PC-3 (cell line): ENCODE results near the gene TENM4. TPM values are rescaled to one million over a fixed set of nuclear protein-coding genes. Genes with fewer than 3 reads are reported as not detected.

Experiments
- ATAC-seq: fragments of 200-7000 bp; cut with Tn5 transposase; 2 replicates; pipeline ENCODE4 v1.9.1; 2020; ENCODE audit warnings: mild to moderate bottlenecking, moderate library complexity
- BruUV-seq: library from RNA; stranded (reverse); fragments of 400-500 nt; replicated peaks from 2 replicates; lab custom pipeline; 2021; lab: Mats Ljungman, UMichigan
- CTCF ChIA-PET: fragments of 300-600 bp; sonication (Branson Sonifier 250); formaldehyde crosslinking; loops from one replicate; lab custom pipeline; 2022; ENCODE audit warnings: antibody characterized with exemption; lab: Charles Lee
- POLR2A ChIA-PET: fragments of 300-600 bp; sonication (Branson Sonifier 250); formaldehyde crosslinking; loops from one replicate; lab custom pipeline; 2022; ENCODE audit warnings: antibody characterized with exemption; ENCODE audit not compliant: unreplicated experiment; lab: Charles Lee
- DNase-seq: peaks from one replicate; pipeline ENCODE4 v3.0.0-alpha.2; 2015
- H2AFZ ChIP-seq: fragments of 300-600 bp; sonication (generic); 2 replicates; pipeline ENCODE4 v1.6.0; 2016; ENCODE audit warnings: antibody characterized with exemption, low read length
- H3F3A ChIP-seq: fragments of 300-600 bp; sonication (generic); one replicate; pipeline ENCODE4 v1.6.0; 2017; ENCODE audit warnings: antibody characterized with exemption, low read length, control low read depth, mild to moderate bottlenecking; ENCODE audit not compliant: unreplicated experiment
- H3K27ac ChIP-seq: fragments of 300-600 bp; sonication (generic); 2 replicates; pipeline ENCODE4 v1.5.1; 2016; ENCODE audit warnings: mild to moderate bottlenecking, low read length
- H3K27me3 ChIP-seq: fragments of 300-600 bp; sonication (generic); 2 replicates; pipeline ENCODE4 v1.6.1; 2016; ENCODE audit warnings: low read length, mixed read lengths
- H3K36me3 ChIP-seq: fragments of 300-600 bp; sonication (generic); 2 replicates; pipeline ENCODE4 v1.6.1; 2016; ENCODE audit warnings: low read depth, mixed run types, low read length, mixed read lengths
- H3K4me1 ChIP-seq: fragments of 300-600 bp; sonication (generic); 2 replicates; pipeline ENCODE4 v1.5.1; 2016; ENCODE audit warnings: low read length; ENCODE audit not compliant: insufficient read depth
- H3K4me2 ChIP-seq: fragments of 300-600 bp; sonication (generic); 2 replicates; pipeline ENCODE4 v1.6.0; 2016; ENCODE audit warnings: low read length
- H3K4me3 ChIP-seq: fragments of 300-600 bp; sonication (generic); 2 replicates; pipeline ENCODE4 v1.5.1; 2016; ENCODE audit warnings: mild to moderate bottlenecking, low read length, mixed read lengths
- H3K79me2 ChIP-seq: fragments of 300-600 bp; sonication (generic); 2 replicates; pipeline ENCODE4 v1.6.1; 2017; ENCODE audit warnings: low read length, mixed read lengths
- H3K9ac ChIP-seq: fragments of 300-600 bp; sonication (generic); 2 replicates; pipeline ENCODE4 v1.6.0; 2016; ENCODE audit warnings: mild to moderate bottlenecking, low read length
- H3K9me2 ChIP-seq: fragments of 300-600 bp; sonication (generic); replicated peaks from 2 replicates; pipeline ENCODE4 v1.6.1; 2016; ENCODE audit warnings: mixed run types, low read length, mixed read lengths
- H3K9me3 ChIP-seq: fragments of 300-600 bp; sonication (generic); 2 replicates; pipeline ENCODE4 v1.6.1; 2016; ENCODE audit warnings: low read length, mixed read lengths
- H4K20me1 ChIP-seq: fragments of 300-600 bp; sonication (generic); 2 replicates; pipeline ENCODE4 v1.6.1; 2016; ENCODE audit warnings: low read length, mixed read lengths
- CTCF ChIP-seq: fragments of 300-600 bp; sonication (generic); conservative IDR thresholded peaks from 2 replicates; pipeline ENCODE4 v1.5.1; 2017; ENCODE audit warnings: antibody characterized with exemption, low read depth, mild to moderate bottlenecking, low read length
- EZH2 ChIP-seq: fragments of 300-600 bp; sonication (generic); IDR thresholded peaks from one replicate; pipeline ENCODE4 v1.6.1; 2017; ENCODE audit warnings: antibody characterized with exemption, mild to moderate bottlenecking, low read length; ENCODE audit not compliant: unreplicated experiment
- EZH2phosphoT487 ChIP-seq: fragments of 300-600 bp; sonication (generic); IDR thresholded peaks from 2 replicates; pipeline ENCODE4 v1.6.1; 2018; ENCODE audit warnings: mild to moderate bottlenecking, antibody characterized with exemption, low read length, borderline replicate concordance
- intact Hi-C: fragments of 100-400 bp; cut with micrococcal nuclease; formaldehyde crosslinking; loops from 2 replicates; pipeline ENCODE4 v1.9.0; 2023
- total RNA-seq: library from RNA; depleted of rRNA; stranded (reverse); fragments of >200 nt; gene quantifications from 2 replicates; pipeline ENCODE4 v1.2.3, GENCODE V29; 2014

TENM4 gene
- total RNA-seq, 1 experiment from 2014 or later = 19.7 TPM

- H3K36me3 ChIP-seq = no peaks in the 10 kb centered on the region
- H3K4me1 ChIP-seq = peaks cover 18% of the 10 kb centered on the region
- no peaks in the 10 kb centered on the region for H4K20me1 ChIP-seq
- no peak overlapping the region for H2AFZ ChIP-seq
- no peaks in the 10 kb centered on the region for H3F3A ChIP-seq
- ChIA-PET POLR2A (no interaction called here), CTCF (no interaction called here)
- H3K9me3 ChIP-seq = no peaks in the 10 kb centered on the region
- H3K9me2 ChIP-seq = no peaks in the 10 kb centered on the region
- no peak overlapping the region for H3K4me2 ChIP-seq
- H3K4me3 ChIP-seq = no peak overlapping the region
- intact Hi-C loops = no loop called here
- ATAC-seq = no peak
- no peak for TF ChIP-seq CTCF
- TF ChIP-seq EZH2phosphoT487 = no peak
- no peak for TF ChIP-seq EZH2
- no peaks in the 10 kb centered on the region for H3K27me3 ChIP-seq
- H3K9ac ChIP-seq = no peak overlapping the region
- no peaks in the 10 kb centered on the region for H3K79me2 ChIP-seq
- no peak overlapping the region for H3K27ac ChIP-seq
- no TSS peak for BruUV-seq
- no peak for DNase-seq
These were observed 700.4 kb downstream of the TENM4 start for GRCh38 chr11:78740199-78741071.

DNA sequence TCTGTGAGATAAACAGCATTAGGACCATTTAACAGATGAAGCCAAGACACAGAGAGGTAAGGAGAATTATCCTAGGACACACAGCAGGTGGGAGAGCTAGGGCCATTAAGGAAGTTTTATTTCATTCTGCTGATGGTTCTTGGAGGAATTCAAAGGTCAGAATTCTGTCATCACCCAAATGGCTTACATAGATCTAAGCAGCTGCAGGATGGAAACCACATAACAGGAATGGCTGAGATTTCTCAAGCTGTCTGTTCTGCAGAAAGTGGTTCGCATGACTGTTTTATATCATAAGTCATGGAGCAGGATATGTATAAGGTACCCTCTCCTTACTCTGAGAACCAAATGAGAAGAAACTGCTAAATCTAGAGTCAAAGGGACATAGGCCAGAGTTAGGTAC is 702.9 kb downstream of the TENM4 start:
- ATAC-seq (no peak), DNase-seq (no peak)
- no peaks in the 10 kb centered on the region for H3K9me2 ChIP-seq
- H3K4me3 ChIP-seq = no peak overlapping the region
- H3K4me1 ChIP-seq = peaks cover 11% of the 10 kb centered on the region
- TF ChIP-seq CTCF (no peak), EZH2phosphoT487 (no peak)
- no peak overlapping the region for H3K27ac ChIP-seq
- H3K9me3 ChIP-seq = no peaks in the 10 kb centered on the region
- ChIA-PET POLR2A (no interaction called here), CTCF (interaction anchor here (0.6 kb wide), 1 partner anchor 91 kb away, joined by 3 read pairs; no protein-coding TSS in a partner anchor)
- H3K4me2 ChIP-seq = no peak overlapping the region
- no peak overlapping the region for H3K9ac ChIP-seq
- intact Hi-C loops = no loop called here
- H3F3A ChIP-seq = no peaks in the 10 kb centered on the region
- no peaks in the 10 kb centered on the region for H4K20me1 ChIP-seq
- H3K79me2 ChIP-seq = no peaks in the 10 kb centered on the region
- no peak overlapping the region for H2AFZ ChIP-seq
- H3K36me3 ChIP-seq = no peaks in the 10 kb centered on the region
- BruUV-seq = no TSS peak
- H3K27me3 ChIP-seq = no peaks in the 10 kb centered on the region

DNA sequence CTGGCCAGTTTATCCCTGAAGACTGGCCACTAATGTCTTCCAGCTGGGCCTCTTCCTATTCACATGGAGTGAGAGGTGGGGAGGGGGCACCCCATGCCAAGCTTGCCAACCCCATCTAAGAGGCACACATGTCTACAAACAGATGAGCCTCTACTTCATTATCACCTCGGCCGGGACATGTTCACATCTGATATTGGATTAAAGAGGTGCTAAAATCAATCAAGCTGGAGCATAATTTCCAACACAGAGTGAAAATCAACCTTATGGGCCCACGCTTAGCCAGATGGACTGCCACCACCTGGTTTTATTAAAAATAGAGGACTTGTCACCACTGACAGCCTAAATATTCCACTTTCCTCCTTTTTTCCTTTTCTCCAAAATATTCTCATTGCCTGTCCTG is 703.5 kb downstream of the TENM4 start:
- no peak overlapping the region for H3K9ac ChIP-seq
- H3K4me1 ChIP-seq = peaks cover 6% of the 10 kb centered on the region
- no peak for DNase-seq
- ChIA-PET POLR2A (no interaction called here), CTCF (no interaction called here)
- H3K36me3 ChIP-seq = no peaks in the 10 kb centered on the region
- BruUV-seq = no TSS peak
- no peaks in the 10 kb centered on the region for H3K9me3 ChIP-seq
- no peaks in the 10 kb centered on the region for H3K27me3 ChIP-seq
- no peak overlapping the region for H3K4me3 ChIP-seq
- H3K27ac ChIP-seq = no peak overlapping the region
- ATAC-seq = no peak
- H4K20me1 ChIP-seq = no peaks in the 10 kb centered on the region
- no peaks in the 10 kb centered on the region for H3K79me2 ChIP-seq
- no peak overlapping the region for H3K4me2 ChIP-seq
- intact Hi-C loops = no loop called here
- H3K9me2 ChIP-seq = no peaks in the 10 kb centered on the region
- TF ChIP-seq EZH2 = no peak
- no peak for TF ChIP-seq CTCF
- TF ChIP-seq EZH2phosphoT487 = no peak
- H2AFZ ChIP-seq = no peak overlapping the region
- H3F3A ChIP-seq = no peaks in the 10 kb centered on the region
